Measurements from ENCODE around the gene ZNF148.
"Not testable (repeated sequence)": the region's sequence is repeated elsewhere in the genome, so short reads cannot be mapped to it uniquely, and the experiment has no call there.

- TF ChIP-seq CTCF (conservative IDR thresholded peaks at IDR 0.05; ENCODE audit: low read depth, low read length); EZH2 (IDR thresholded peaks at IDR 0.05; ENCODE audit: borderline replicate concordance, low read depth, low read length, poor library complexity, severe bottlenecking): not testable (repeated sequence)
Measured at GRCh38 chr3:125388369-125388768, 13.2 kb upstream of the ZNF148 start.
